A204.1 (cell line): Measurements from ENCODE around the gene ZNF197.
"Not testable (repeated sequence)": the region's sequence is repeated elsewhere in the genome, so short reads cannot be mapped to it uniquely, and the experiment has no call there.

Experiments
- FAIRE-seq: peaks from 2 replicates; lab custom pipeline; 2012; peaks lifted over from hg19 to GRCh38; lab: Jason Lieb, UNC

Gene ZNF197

DNA sequence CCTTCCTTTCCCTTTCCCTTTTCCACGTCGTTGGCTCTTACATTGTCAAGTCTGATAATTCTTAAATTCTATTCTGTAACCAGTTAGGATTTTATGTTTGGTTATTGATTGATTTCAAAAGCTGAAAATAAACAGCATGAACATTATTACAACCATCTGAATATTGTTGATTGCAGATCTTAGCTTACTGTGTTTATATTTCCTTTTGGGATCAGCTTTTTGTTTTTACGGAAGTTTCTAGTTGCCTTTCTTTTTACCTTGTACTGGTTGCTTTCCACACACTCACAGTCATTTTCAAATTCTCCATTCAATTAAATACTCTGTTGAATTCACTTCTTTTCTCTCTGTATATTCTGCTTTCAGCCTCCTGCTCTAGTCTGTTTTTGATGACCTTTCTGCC, 40.3 kb downstream of the ZNF197 start:
- no peak for FAIRE-seq

DNA sequence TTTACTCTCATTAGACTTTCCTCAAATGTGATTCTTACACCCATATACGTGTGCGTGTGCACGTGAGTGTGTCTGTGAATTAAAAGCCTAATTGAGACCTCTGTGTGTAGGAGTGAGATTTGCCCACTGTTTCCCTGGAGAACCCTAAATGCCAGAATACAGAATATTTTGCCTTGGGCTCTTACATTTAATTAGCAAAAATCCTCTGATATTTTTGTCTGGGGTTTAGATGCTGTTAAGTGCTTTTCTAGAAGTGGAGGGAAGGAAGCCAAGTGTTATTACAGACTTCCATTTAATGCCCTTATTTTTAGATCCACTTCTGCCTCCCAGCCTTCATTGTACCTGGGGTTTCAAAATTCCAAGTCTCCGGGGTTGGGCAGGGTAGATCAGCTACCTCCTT, 41.5 kb downstream of the ZNF197 start:
- no peak for FAIRE-seq

- FAIRE-seq, result no peak
These were observed 44.9 kb downstream of the ZNF197 start for GRCh38 chr3:44669760-44670159.

DNA sequence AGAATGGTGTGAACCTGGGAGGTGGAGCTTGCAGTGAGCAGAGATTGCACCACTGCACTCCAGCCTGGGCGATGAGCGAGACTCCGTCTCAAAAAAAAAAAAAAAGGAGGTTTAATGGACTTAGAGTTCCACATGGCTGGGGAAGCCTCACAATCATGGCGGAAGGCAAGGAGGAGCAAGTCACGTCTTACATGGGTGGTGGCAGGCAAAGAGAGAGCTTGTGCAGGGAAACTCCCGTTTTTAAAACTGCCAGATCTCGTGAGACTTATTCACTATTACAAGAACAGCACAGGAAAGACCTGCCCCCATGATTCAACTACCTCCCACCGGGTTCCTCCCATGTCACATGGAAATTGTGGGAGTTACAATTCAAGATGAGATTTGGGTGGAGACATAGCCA, 48.6 kb downstream of the ZNF197 start:
- FAIRE-seq, result not testable (repeated sequence)

DNA sequence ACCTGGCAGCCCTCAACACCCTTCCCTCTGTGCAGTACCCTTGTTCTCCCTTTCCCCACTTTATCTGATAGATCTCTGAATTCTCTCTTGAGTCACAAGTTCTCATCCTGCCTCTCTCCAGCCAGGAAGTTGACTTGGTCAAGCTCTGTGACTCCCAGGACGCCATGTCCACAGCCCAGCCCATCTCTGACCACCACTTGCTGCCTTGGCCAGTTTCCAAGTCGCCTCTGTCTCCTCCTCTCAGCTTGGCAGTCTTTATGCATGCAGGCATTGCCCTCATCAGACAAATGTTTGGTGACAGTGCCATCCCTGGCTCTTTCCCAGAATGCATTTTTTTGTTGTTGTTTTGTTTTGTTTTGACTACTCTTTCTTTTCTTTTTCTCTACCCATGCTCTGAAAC, 49.4 kb downstream of the ZNF197 start:
- FAIRE-seq, result no peak

GRCh38 chr3:44678480-44679116, 53.8 kb downstream of the ZNF197 start:
- FAIRE-seq, result no peak

DNA sequence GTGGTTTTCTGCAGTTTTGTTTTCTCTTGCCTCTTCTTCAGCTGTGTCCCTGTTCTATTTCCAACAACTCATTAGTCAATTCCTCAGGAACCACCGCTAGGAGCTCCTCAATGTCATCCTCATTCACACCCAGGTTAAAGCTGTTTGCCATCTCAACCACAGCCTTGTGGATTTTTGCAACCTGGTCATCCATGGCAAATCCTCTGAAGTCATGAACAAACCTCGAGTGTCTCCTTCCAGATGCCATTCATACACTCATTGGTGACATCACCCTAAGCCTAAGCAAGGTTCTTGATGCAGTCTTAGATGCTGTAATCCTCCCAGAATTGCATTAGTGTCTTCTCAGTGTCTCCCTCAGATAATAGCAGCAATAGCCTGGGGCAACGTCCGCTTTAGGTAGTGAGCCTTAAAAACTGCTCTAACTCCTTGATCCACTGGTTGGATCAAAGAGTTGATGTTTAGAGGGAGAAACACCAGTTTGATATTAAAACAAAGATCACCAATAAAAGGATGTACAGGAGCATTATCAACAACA, 56.2 kb downstream of the ZNF197 start:
- no peak for FAIRE-seq

GRCh38 chr3:44682182-44682896, 57.5 kb downstream of the ZNF197 start:
- FAIRE-seq, result no peak

DNA sequence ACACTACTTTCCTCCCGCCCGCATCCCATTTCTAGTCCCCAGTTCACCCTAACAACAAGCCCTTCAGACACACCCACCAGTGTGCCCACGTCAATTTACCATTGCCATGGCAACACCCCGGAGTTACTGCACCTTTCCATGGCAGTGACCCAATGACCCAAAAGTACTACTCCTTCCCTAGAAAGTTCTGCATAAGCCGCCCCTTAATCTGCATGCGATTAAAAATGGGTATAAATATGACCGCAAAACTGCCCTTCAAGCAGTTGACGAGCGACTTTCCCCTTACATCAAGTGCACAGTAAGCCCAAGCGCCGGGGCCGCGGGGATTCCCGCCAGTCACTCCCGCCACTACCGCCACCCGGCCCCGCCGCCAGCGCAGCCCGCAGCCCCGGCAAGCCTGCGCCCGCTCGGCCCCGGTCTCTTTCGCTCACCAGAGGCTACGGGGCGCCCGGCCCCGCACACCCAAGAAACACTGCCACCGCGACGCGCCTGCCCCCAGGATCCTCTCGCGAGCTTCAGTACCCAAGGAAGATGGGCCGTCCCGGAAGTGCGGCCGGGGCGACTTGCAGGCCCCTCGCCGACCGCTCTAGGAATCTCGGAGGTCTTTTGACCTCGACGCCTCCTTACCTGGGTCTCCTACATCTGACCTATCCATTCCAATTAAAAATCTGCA, 60.4 kb downstream of the ZNF197 start:
- no peak for FAIRE-seq

- FAIRE-seq, result no peak
These were observed 63.1 kb downstream of the ZNF197 start for GRCh38 chr3:44687898-44688297.
